ENCODE data around the gene CCL1.

Gene CCL1

DNA sequence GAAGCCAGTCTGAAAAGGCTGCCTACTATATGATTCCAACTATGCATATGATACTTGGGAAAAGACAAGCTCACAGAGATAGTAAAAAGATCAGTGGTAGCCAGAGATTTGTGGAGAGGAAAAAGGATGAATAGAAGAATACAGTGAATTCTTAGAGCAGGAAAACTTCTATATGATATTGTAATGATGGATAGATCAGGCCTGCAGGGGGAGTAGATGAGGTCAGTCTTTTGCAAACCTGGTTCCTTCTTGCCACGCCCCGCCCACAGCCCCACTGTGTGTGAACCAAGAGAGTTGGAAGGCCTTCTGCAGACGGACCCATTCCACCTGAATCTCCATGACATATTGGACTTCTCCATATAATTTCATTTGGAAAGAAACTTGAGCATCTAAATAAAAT lies 44.6 kb downstream of the CCL1 start:
- DNase-seq (ENCODE audit: extremely low read depth, low read depth) = no peak
- TF ChIP-seq, protein P1, sequence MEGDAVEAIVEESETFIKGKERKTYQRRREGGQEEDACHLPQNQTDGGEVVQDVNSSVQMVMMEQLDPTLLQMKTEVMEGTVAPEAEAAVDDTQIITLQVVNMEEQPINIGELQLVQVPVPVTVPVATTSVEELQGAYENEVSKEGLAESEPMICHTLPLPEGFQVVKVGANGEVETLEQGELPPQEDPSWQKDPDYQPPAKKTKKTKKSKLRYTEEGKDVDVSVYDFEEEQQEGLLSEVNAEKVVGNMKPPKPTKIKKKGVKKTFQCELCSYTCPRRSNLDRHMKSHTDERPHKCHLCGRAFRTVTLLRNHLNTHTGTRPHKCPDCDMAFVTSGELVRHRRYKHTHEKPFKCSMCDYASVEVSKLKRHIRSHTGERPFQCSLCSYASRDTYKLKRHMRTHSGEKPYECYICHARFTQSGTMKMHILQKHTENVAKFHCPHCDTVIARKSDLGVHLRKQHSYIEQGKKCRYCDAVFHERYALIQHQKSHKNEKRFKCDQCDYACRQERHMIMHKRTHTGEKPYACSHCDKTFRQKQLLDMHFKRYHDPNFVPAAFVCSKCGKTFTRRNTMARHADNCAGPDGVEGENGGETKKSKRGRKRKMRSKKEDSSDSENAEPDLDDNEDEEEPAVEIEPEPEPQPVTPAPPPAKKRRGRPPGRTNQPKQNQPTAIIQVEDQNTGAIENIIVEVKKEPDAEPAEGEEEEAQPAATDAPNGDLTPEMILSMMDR (IDR thresholded peaks at IDR 0.05; ENCODE audit: low read depth, low read length) = no peak

DNA sequence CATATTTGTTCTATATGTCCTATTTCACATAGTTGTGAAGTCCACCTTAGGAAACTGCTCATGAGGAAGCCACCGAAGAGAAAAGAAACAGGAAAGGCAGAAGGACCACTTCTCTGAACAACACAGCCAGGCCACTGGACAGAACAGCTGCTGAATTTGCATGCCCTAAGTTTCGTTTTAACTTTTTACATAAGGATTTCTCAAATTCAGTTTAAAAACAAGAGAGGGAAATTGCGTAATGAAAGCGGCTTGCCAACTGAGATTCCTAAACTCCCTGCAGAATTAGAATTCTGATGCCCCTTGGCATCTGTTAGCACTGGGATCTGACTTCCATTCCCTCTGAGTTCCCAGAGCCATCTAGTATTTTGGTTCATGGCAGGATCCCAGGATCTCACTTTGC lies 48.8 kb downstream of the CCL1 start:
- DNase-seq (ENCODE audit: extremely low read depth, low read depth) = peak; percentile 76
- TF ChIP-seq, protein P1 (IDR thresholded peaks at IDR 0.05; ENCODE audit: low read depth, low read length) = no peak

DNA sequence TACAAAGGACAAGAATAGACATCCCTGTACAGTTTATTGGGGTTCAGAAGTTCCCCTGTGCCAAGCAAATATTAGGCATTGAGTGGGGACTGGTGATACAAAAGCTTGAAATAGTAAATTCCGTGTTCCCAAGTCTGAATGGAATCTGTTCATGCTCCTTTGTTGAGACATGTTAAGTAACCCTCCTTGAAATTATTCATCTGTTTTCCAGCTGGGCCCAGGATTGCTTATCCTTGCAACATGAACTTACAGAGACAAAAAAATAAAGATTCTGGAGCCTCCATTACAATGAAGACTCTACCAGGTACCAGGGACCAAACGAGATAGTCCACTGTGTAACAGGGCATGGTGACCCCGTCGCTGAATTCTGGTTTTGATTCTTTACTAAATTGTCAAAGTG lies 49.9 kb downstream of the CCL1 start:
- TF ChIP-seq, protein P1 (IDR thresholded peaks at IDR 0.05; ENCODE audit: low read depth, low read length) = no peak
- DNase-seq (ENCODE audit: extremely low read depth, low read depth) = no peak

DNA sequence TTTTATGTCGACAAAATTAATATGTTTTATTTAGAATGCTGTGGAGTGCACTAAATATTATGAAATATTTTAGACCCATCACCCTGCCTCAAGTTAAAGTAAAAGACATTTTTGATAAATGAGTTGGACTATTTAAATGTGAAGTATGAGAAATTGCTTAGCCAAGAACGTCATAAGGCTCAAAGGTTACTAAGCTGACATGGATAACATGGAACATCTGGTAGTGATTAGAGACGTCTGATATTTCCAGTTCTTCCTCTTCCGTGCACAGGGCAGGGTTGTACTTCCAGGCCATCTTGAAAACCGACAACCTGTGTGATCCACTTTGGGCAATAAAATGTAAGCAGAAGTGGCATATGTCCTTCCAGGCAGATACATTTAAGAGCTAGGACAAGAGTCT lies 51.0 kb downstream of the CCL1 start:
- DNase-seq (ENCODE audit: extremely low read depth, low read depth) = peak; percentile 67
- TF ChIP-seq, protein P1 (IDR thresholded peaks at IDR 0.05; ENCODE audit: low read depth, low read length) = no peak

DNA sequence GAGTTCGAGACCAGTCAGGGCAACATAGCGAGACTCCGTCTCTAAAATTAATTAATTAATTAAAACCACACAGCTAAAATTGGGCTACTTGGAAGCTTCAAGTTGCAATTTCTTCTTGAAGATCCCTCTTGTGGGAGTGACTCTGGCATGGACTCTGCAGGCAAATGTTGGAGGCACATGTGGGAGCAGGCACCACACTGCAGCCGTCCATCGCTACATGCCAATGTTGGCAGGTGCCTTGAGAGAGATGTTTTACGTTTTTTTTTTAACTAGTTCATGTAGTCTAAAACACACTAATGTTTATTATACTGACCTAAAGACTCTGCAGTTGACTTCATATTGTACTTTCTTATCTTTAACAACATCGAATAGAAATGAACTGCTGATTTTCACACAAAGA lies 51.7 kb downstream of the CCL1 start:
- TF ChIP-seq, protein P1 (IDR thresholded peaks at IDR 0.05; ENCODE audit: low read depth, low read length) = no peak
- DNase-seq (ENCODE audit: extremely low read depth, low read depth) = no peak

Measured in AG09319 (cell line).